Effector CD4-positive, alpha-beta T cell (primary cell): Measurements from ENCODE around the gene BMP3. TPM values are rescaled to one million over a fixed set of nuclear protein-coding genes. Genes with fewer than 3 reads are reported as not detected.
"Not testable (repeated sequence)": the region's sequence is repeated elsewhere in the genome, so short reads cannot be mapped to it uniquely, and the experiment has no call there.

Experiments
- DNase-seq: peaks from one replicate; pipeline ENCODE4 v3.0.0-alpha.2; 2020
- total RNA-seq: gene quantifications from one replicate; lab custom pipeline; 2026; lab: John Stamatoyannopoulos, UW

BMP3 gene
- total RNA-seq: not detected

DNA sequence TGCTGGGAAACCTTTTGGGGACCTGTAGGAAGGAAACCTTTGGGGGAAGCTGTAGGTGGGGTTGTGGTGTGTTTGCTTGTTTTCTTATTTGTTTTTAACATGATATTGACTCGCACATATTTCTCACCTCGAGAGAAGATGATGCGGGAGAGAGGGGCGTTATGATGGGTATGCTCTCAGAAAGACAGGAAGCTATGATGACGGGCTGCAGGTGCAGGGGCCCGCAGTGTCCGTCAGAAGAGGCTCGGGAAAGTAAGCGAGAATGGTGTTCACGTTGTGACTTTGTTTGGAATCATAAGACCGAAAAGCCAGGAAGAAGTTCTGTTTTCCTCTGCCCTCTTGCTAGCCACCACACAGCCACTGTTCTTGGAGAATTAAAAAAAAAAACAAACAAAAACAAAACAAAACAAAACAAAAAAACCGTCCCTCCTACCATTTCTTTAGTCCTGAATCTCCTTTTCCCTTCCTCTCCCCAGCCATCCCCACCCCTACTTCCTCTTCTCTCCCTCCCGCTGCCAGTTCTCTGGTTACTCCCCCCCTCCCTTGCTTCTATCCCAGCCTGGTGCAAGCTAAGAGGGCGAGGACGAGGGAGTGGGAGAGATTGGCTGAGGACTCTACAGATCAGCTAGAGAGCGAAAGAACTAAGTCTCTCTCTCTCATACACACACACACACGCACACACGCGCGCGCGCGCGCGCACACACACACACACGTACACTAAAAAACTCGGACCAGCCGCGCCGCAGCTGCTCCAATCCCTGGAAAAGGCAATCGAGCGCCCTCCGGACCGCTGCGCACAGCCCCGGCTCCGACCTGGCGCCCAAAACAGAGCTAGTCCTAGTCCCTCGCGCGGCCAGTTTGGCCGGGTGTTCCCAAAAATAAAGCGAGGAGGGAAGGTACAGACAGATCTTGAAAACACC is at the start of gene BMP3:
Gene BMP3 (plus strand): TSS at position 648 of the 920 bp plus-strand sequence. CDS start 577 bp downstream, outside the sequence.
- no peak for DNase-seq

DNA sequence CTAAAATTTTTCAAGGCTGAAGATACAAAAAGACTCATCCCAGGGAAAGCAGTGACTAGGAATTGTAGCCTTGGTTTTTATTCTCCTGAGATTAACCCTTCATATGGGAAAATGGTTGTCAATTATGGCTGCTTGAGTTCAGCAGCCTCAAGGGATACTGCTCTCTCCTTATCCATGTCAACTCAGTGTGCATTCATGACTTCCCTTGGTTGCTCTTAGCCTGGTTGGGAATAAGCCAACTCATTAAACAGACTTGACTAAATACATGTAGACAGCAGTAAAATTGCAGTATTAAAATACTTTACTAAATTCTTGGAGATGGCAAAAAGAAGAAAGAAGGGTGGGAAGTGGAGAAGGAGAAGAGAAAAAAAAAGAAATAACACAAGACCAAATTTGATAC is 44.5 kb upstream of the BMP3 start:
- DNase-seq: no peak

GRCh38 chr4:80989921-80990544 is 40.5 kb upstream of the BMP3 start:
- peak; percentile 12 for DNase-seq

- no peak for DNase-seq
Measured at GRCh38 chr4:80990851-80991250, 39.7 kb upstream of the BMP3 start.

DNA sequence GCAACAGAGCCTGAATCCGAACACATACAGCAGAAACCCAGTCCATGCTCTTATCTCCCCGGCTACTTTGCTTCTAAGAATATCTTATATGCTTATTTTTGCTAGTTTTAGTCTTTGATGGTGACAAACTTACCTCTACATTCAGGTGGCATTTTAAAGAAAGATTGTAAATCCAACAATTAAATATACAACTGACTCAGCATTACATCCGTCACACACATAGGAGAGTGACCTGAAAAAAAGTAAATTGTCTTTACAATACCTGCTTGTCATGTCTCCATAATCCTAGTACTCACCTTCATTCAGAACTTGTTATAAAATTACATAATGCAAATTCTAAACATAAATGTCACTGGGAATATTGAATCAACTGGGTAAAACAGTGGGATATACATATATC is 30.6 kb upstream of the BMP3 start:
- DNase-seq: no peak

- DNase-seq: no peak
Measured at GRCh38 chr4:81003597-81004111, 26.9 kb upstream of the BMP3 start.

DNA sequence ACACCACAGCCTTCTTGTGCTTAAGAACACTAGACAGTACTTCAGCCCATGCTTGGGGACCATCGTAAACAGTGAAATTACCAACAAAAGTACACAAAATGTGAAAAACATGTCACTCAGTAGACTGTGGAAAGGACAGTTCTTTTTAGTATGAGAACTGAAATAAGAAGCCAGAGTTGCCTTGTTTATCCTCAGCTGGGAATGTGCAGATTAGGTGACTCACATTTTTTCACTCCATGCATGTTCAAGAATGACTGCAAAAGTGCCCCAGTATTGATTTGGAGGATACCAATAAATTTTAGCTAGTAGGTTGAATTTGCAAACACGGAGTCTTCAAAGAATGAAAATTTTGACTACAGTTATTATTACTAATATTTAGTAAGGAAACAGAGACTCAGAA is 23.1 kb upstream of the BMP3 start:
- no peak for DNase-seq

GRCh38 chr4:81016566-81016965 is 13.9 kb upstream of the BMP3 start:
- not testable (repeated sequence) for DNase-seq

GRCh38 chr4:81019006-81019405 is 11.5 kb upstream of the BMP3 start:
- no peak for DNase-seq

DNA sequence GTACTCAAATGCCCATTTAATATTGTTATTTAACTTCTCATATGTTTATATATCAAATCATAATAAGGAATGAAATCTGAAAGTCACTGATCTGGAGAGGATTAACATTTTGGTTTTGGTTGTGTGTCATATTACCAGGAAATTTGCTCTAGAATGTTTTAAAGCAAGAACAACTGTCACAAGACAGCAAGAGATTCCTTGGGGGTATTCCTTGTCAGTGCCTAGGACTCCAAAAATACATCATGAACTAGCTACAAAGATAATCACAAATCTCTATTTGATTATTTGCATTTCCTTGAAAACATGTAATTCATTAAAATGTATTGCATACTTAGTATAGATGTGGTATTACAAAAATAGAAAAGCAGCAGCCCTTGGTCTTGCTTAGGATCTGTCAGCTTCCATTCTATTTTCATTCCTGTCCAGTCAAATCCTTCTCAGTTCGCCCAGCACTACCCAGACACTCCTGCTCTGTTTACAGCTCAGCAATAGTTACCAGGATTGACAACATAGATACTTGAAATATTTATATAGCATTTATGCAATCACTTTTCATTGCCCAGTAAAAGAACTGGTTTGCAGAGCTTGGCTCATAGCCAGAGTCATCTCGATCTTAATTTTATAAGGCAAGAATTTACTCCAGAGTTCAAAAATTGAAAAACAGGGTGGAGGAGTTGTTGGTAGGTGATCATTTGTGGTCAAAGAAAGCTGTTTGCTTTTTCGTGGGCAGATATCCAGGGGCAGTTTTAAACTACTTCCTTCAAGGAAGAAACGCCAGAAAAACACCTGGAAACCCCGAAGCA is 9.2 kb upstream of the BMP3 start:
- DNase-seq: no peak

- no peak for DNase-seq
Measured at GRCh38 chr4:81021981-81022380, 8.5 kb upstream of the BMP3 start.

- no peak for DNase-seq
Measured at GRCh38 chr4:81023484-81023883, 7.0 kb upstream of the BMP3 start.

DNA sequence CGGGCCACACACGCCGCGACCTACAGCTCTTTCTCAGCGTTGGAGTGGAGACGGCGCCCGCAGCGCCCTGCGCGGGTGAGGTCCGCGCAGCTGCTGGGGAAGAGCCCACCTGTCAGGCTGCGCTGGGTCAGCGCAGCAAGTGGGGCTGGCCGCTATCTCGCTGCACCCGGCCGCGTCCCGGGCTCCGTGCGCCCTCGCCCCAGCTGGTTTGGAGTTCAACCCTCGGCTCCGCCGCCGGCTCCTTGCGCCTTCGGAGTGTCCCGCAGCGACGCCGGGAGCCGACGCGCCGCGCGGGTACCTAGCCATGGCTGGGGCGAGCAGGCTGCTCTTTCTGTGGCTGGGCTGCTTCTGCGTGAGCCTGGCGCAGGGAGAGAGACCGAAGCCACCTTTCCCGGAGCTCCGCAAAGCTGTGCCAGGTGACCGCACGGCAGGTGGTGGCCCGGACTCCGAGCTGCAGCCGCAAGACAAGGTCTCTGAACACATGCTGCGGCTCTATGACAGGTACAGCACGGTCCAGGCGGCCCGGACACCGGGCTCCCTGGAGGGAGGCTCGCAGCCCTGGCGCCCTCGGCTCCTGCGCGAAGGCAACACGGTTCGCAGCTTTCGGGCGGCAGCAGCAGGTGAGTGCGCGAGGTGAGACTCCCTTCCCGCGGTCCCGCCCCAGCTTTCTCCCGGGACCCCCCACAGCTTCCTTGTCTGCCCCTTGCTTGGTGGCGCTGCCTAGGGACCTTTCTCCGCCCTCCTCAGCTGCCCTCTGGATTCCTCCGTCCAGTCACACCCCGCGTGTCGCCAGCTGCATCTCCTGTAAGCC is 678 bp downstream of the BMP3 start:
- DNase-seq: no peak

- no peak for DNase-seq
Measured at GRCh38 chr4:81031796-81032551, 1.5 kb downstream of the BMP3 start.

DNA sequence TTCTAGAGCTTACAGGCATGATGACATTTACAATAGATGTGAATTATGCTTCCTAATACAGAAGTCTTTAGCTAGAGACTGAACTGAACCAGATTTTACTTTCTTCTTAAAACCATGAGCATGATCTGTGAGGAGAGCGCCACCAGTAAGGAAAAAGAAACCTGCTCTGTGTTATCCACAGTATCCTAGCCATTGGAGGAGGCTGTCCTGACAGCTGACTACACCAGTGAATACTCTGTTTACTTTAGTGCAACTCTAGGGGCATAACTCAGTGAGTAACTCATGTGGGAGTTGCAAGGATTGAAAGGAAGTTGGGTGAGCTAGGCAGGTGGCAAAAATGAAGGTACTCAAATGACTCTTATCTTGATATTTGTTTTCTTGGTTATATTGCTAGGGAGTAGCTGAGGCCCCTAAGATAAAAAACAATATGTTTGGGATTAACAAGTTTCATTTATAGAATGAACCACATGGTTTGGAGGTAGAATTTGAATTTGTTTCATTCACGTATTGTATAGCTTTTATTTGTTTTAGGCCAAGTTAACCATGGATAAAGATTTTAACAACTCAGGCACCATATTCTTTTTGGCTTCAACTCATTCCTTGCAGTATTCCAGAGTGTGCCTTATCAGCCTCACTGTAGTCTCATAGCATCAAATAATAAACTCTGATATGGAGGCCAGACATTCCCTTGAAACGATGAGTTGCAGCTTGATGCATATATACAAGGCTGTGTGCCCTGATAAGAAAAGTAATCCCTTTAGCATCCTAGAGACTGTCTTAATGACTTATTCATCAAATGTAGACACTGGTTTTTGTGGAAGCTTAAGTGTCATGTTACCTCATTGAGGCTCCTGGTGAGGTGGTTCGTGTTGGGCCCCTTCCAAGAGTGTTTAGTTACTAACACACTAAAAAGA is 2.5 kb downstream of the BMP3 start:
- DNase-seq: no peak

DNA sequence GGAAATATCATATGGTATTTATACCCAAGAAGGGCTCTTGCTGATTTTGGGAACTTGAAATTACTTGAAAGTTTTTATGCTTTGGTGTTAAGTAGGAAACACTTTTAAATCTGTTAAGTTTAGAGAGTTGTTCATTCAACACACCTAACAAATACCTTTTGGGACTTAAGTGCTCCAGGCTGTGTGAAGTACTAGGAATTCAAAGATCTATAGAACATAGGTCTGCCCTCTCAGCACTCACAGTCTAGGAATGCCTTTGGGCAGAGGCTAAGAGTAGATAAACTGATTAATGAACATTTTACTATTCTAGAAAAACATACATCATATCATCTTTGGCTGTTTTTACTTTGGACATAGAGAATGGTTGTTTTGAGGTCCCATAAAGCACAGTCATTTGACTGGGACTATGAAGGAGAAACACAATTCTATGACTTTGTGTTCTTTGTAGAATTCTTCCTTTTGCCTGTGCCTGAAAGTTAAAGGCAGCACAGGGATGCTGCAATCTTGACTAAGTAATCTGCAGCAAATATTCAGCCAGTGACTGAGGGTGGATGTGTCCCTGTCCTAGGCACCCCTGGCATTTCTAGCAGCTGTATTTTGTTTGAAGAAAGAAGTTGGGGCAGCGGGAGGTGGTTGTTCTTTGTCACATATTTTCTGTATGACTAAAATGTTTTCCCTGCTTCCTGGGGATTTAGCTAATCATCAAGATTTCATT is 8.3 kb downstream of the BMP3 start:
- no peak for DNase-seq

- DNase-seq: no peak
Measured at GRCh38 chr4:81039351-81039972, 9.0 kb downstream of the BMP3 start.

- no peak for DNase-seq
Measured at GRCh38 chr4:81040012-81040659, 9.6 kb downstream of the BMP3 start.
